Measurements from ENCODE around the gene ZNF385B.

ZNF385B gene

DNA sequence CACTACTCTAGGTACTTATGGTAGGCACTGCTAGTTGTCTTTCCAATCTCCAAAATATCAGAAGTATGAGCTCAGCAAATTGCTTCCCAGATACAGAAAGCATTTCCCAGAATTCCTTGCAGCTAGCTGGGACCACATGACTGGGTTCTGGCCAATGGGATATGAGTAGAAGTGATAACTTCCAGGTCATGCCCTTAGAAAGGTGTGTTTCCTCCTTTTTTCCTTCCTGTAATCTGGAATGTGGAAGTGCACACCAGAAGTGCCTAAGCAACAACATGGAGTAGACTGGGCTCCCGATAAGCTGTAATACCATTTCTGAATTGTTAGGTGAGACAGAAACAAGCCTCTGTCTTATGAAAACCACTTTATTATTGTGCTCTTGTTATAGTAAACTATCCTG lies 279.8 kb downstream of the ZNF385B start:
- H3K27ac ChIP-seq = no peak overlapping the region
- no peaks in the 10 kb centered on the region for H3K9me3 ChIP-seq (ENCODE audit: control insufficient read depth, low read length)
- H2AFZ ChIP-seq = no peak overlapping the region
- no peak overlapping the region for H3K4me3 ChIP-seq (ENCODE audit: low read depth, low read length)
- no peaks in the 10 kb centered on the region for H3K4me1 ChIP-seq
- H3K36me3 ChIP-seq (ENCODE audit: control insufficient read depth, insufficient read depth, low read length) = no peaks in the 10 kb centered on the region
- H3K27me3 ChIP-seq (ENCODE audit: control insufficient read depth, insufficient read depth, low read length) = no peaks in the 10 kb centered on the region
- no peak overlapping the region for H3K4me2 ChIP-seq (ENCODE audit: low read length)
- TF ChIP-seq, protein P1, sequence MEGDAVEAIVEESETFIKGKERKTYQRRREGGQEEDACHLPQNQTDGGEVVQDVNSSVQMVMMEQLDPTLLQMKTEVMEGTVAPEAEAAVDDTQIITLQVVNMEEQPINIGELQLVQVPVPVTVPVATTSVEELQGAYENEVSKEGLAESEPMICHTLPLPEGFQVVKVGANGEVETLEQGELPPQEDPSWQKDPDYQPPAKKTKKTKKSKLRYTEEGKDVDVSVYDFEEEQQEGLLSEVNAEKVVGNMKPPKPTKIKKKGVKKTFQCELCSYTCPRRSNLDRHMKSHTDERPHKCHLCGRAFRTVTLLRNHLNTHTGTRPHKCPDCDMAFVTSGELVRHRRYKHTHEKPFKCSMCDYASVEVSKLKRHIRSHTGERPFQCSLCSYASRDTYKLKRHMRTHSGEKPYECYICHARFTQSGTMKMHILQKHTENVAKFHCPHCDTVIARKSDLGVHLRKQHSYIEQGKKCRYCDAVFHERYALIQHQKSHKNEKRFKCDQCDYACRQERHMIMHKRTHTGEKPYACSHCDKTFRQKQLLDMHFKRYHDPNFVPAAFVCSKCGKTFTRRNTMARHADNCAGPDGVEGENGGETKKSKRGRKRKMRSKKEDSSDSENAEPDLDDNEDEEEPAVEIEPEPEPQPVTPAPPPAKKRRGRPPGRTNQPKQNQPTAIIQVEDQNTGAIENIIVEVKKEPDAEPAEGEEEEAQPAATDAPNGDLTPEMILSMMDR (IDR thresholded peaks at IDR 0.05) = no peak
- H3K9ac ChIP-seq = no peak overlapping the region
- H3K79me2 ChIP-seq = no peaks in the 10 kb centered on the region

DNA sequence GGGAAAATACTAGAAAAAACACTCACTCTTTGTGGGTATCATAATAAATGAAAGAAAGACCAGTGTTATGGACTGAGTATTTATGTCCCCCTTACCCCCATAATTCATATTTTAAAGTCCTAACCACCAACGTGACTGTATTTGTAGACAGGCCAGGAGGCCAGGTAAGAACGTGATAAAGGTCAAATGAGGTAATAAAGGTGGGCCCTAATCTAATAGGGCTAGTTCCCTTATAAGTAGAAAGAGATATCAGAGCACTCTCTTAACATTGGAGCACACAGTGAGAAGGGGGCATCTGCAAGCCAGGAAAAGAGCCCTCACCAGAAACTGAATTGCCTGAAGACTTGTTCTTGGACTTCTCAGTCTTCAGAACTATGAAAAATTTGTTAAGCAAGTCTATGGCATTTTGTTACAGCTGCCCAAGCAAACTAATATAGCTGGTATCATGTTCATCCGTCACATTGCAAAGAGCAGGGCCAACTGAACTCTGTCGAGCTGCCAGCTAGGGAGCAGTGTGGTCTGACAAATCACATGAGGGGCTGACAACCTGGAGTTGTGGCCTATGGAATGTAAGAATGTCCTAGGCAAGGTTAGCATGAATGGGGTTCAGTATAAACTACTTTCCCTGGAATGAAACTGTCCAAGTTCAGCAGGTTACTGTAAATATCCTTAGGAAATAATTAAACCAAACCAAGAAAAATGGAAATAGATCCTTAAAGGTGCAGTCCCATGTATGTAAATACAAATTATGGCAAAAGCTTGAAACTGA lies 280.9 kb downstream of the ZNF385B start:
- H3K4me2 ChIP-seq (ENCODE audit: low read length) = no peak overlapping the region
- H3K9me3 ChIP-seq (ENCODE audit: control insufficient read depth, low read length) = no peaks in the 10 kb centered on the region
- no peaks in the 10 kb centered on the region for H3K4me1 ChIP-seq
- TF ChIP-seq, protein P1 (IDR thresholded peaks at IDR 0.05) = no peak
- no peak overlapping the region for H3K4me3 ChIP-seq (ENCODE audit: low read depth, low read length)
- H2AFZ ChIP-seq = no peak overlapping the region
- H3K27ac ChIP-seq = no peak overlapping the region
- H3K36me3 ChIP-seq (ENCODE audit: control insufficient read depth, insufficient read depth, low read length) = no peaks in the 10 kb centered on the region
- H3K79me2 ChIP-seq = no peaks in the 10 kb centered on the region
- no peak overlapping the region for H3K9ac ChIP-seq
- no peaks in the 10 kb centered on the region for H3K27me3 ChIP-seq (ENCODE audit: control insufficient read depth, insufficient read depth, low read length)

- H3K27ac ChIP-seq = no peak overlapping the region
- H2AFZ ChIP-seq = no peak overlapping the region
- no peaks in the 10 kb centered on the region for H3K9me3 ChIP-seq (ENCODE audit: control insufficient read depth, low read length)
- TF ChIP-seq, protein P1 (IDR thresholded peaks at IDR 0.05) = no peak
- no peak overlapping the region for H3K4me3 ChIP-seq (ENCODE audit: low read depth, low read length)
- H3K9ac ChIP-seq = no peak overlapping the region
- H3K4me2 ChIP-seq (ENCODE audit: low read length) = no peak overlapping the region
- no peaks in the 10 kb centered on the region for H3K27me3 ChIP-seq (ENCODE audit: control insufficient read depth, insufficient read depth, low read length)
- no peaks in the 10 kb centered on the region for H3K79me2 ChIP-seq
- no peaks in the 10 kb centered on the region for H3K4me1 ChIP-seq
- H3K36me3 ChIP-seq (ENCODE audit: control insufficient read depth, insufficient read depth, low read length) = no peaks in the 10 kb centered on the region
These were observed 281.6 kb downstream of the ZNF385B start for GRCh38 chr2:179579800-179580199.

DNA sequence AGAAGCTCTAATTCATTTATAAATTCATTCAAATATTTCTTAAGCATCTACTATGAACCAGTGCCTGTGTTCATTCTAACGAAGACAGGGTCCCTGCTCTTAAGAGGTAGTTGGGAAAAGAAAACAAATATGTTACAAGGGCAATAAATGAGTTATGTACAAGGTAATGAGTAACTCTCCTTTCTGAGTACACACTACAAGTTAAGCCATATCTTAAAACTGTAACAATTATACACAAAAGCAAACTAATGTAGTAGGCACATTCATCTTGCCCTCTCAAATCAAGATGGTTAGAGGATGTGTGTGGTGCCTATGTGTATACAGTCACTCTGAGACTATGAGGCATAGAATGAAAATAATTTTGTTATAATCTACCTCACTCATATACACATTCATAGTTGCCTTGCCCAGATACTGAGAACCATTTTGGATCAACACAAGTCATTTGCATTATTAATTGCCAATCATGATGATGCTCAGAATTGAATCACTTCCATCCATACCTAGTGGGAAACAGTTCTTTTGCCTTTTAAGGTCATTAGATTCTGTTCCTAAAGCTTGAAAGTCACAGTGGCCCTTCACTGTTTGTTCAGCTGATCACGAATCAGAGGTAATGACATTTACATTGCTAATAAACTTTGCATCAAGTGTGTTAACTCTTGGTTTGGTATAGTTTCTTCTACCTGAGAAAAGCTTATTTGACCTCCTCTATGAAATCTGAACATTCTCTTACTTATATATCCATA lies 283.1 kb downstream of the ZNF385B start:
- Histone ChIP-seq H3K4me3 (ENCODE audit: low read depth, low read length) (no peak overlapping the region), H3K27ac (no peak overlapping the region), H3K9me3 (ENCODE audit: control insufficient read depth, low read length) (no peaks in the 10 kb centered on the region), H3K27me3 (ENCODE audit: control insufficient read depth, insufficient read depth, low read length) (no peaks in the 10 kb centered on the region), H3K4me1 (no peaks in the 10 kb centered on the region), H3K79me2 (no peaks in the 10 kb centered on the region), H3K36me3 (ENCODE audit: control insufficient read depth, insufficient read depth, low read length) (no peaks in the 10 kb centered on the region), H3K9ac (no peak overlapping the region), H2AFZ (no peak overlapping the region), H3K4me2 (ENCODE audit: low read length) (no peak overlapping the region)
- TF ChIP-seq, protein P1 (IDR thresholded peaks at IDR 0.05) = no peak
